Muscle of leg (tissue), 11 donors: ENCODE results near the gene ZSCAN26. TPM values are rescaled to one million over a fixed set of nuclear protein-coding genes. Genes with fewer than 3 reads are reported as not detected.

Experiments
- DNase-seq: peaks from one replicate; pipeline ENCODE4 v3.0.0; 2013
- H3K27ac ChIP-seq: one replicate; pipeline ENCODE4 v1.5.1; 2013; ENCODE audit warnings: mild to moderate bottlenecking, low read length, control low read depth
- H3K27me3 ChIP-seq: one replicate; pipeline ENCODE4 v1.6.1; 2013; ENCODE audit warnings: low read length; ENCODE audit not compliant: control insufficient read depth, insufficient read depth
- H3K36me3 ChIP-seq: one replicate; pipeline ENCODE4 v1.6.1; 2013; ENCODE audit warnings: low read length; ENCODE audit not compliant: control insufficient read depth, insufficient read depth
- H3K4me1 ChIP-seq: one replicate; pipeline ENCODE4 v1.6.1; 2013; ENCODE audit warnings: low read length; ENCODE audit not compliant: control insufficient read depth, insufficient read depth
- H3K4me3 ChIP-seq: one replicate; pipeline ENCODE4 v1.5.1; 2013; ENCODE audit warnings: low read length, control low read depth
- H3K9me3 ChIP-seq: replicated peaks from 2 replicates; pipeline ENCODE4 v1.6.1; 2013; ENCODE audit warnings: low read depth, low read length; ENCODE audit not compliant: control insufficient read depth
- WGBS: methylation state at CpG from one replicate; pipeline ENCODE4 v1.1.5; 2013; ENCODE audit warnings: missing lambda C conversion rate; ENCODE audit not compliant: insufficient coverage; 5-methylcytosine and 5-hydroxymethylcytosine counted together
- polyA plus RNA-seq, 8 donors: library from polyadenylated mRNA; unstranded; fragments of 120-200 nt; gene quantifications; one replicate each; pipeline versions ENCODE4 v1.2.1 to v1.2.3, GENCODE V29; 2013; ENCODE audit warnings: inconsistent platforms in 1 of 8, low replicate concordance in 1 of 8; ENCODE audit not compliant: insufficient read length in 8 of 8, insufficient read depth in 1 of 8
- total RNA-seq: library from RNA; stranded (reverse); fragments of 120-200 nt; gene quantifications from one replicate; pipeline ENCODE4 v1.2.4, GENCODE V29; 2013

Gene ZSCAN26
- total and polyA plus RNA-seq, 9 donors: 15.4 to 24.6 (median 19.6) TPM

DNA sequence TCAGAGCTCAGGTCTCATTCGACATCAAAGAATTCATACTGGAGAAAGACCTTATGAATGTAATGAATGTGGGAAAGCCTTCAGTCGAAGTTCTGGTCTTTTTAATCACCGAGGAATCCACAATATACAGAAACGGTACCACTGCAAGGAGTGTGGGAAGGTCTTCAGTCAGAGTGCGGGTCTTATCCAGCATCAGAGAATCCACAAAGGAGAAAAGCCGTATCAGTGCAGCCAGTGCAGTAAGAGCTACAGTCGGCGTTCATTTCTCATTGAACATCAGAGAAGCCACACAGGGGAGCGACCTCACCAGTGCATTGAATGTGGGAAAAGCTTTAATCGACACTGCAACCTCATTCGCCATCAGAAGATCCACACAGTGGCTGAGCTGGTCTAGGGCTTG is 34.2 kb upstream of the ZSCAN26 start:
- no peaks in the 10 kb centered on the region for H3K9me3 ChIP-seq
- peaks cover 54% of the 10 kb centered on the region for H3K36me3 ChIP-seq
- 98% methylated on average over 6 of the region's 11 CpGs for WGBS

DNA sequence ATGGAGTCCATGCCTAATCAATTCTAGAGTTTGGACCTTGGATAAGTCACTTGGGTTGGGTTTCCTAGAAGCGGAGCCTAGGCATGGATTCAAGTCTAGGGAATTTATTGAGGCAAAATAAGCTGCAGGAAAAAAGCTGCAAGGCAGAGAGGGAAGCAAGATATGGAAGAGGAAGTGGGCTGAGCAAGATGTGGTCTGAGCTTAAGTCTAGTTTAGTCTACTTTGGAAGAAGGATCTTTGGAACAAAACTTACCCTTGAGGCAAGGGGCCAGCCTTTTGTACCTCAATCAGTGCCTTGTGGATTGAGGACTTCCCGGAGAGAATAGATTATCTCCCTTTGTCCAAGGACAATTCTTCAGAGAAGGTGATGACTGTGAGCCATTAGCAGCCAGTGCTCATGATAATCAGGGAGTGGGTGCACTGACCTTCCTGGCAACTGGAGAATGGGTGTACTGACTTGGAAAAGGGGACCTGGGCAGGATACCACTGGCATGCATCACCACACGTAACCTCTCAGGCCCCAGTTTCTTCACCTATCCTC is 31.0 kb upstream of the ZSCAN26 start:
- Histone ChIP-seq H3K4me1 (no peaks in the 10 kb centered on the region), H3K9me3 (no peaks in the 10 kb centered on the region), H3K27me3 (no peaks in the 10 kb centered on the region), H3K4me3 (no peak overlapping the region), H3K36me3 (peaks cover 32% of the 10 kb centered on the region), H3K27ac (no peak overlapping the region)
- 88% methylated on average over 1 of the region's 3 CpGs for WGBS
- DNase-seq: peak; percentile 15

More for the DNA sequence above, 34.2 kb upstream of the ZSCAN26 start:
- H3K4me3 ChIP-seq: no peak overlapping the region
- H3K27ac ChIP-seq: no peak overlapping the region
- no peaks in the 10 kb centered on the region for H3K27me3 ChIP-seq
- no peak for DNase-seq
- no peaks in the 10 kb centered on the region for H3K4me1 ChIP-seq

DNA sequence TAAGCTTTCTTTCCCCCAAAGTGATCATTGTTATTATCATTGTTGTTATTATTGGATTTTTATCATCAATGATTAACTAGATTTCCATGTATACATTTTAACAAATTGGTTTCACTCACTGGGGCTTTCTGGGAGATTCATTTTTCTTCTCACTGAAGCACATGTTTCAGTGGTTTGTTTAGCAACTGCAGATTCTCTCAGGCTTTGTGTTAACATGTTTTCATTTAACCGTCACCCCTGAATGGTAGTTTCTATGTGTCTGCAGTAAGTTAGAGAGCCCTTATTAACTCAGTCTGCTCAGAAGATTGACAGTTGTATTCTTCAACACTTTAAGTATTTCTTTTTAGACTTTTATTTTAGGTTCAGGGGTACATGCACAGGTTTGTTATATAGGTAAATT is 27.3 kb upstream of the ZSCAN26 start:
- DNase-seq: no peak
- Histone ChIP-seq H3K27ac (no peak overlapping the region), H3K4me1 (no peaks in the 10 kb centered on the region), H3K36me3 (peaks cover 11% of the 10 kb centered on the region), H3K27me3 (no peaks in the 10 kb centered on the region), H3K9me3 (no peaks in the 10 kb centered on the region), H3K4me3 (no peak overlapping the region)
- no CpG with 5 or more reads among the region's 1 CpG for WGBS

DNA sequence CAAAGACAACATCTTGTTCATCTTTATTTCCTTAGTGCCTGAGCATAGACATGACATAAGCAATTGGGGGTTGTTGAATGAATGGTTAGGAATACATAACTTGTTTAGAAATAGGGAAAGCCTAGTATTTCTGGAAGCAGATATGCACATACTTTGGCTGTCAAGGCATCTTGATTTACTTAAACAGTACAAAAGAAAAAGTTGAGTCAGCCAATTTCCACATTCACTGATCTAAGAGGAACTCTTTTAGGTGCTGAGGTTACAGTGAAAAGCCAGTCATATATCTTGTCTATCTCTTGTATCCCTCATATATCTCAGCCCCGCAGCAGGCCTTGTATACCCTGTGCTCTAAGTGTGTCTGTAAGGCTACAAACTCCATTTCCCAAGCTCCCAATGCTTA is 26.5 kb upstream of the ZSCAN26 start:
- no peaks in the 10 kb centered on the region for H3K27me3 ChIP-seq
- no peaks in the 10 kb centered on the region for H3K9me3 ChIP-seq
- no peaks in the 10 kb centered on the region for H3K4me1 ChIP-seq
- WGBS: no CpG with 5 or more reads among the region's 1 CpG
- no peak overlapping the region for H3K27ac ChIP-seq
- no peak overlapping the region for H3K4me3 ChIP-seq
- H3K36me3 ChIP-seq: peaks cover 19% of the 10 kb centered on the region
- DNase-seq: no peak

DNA sequence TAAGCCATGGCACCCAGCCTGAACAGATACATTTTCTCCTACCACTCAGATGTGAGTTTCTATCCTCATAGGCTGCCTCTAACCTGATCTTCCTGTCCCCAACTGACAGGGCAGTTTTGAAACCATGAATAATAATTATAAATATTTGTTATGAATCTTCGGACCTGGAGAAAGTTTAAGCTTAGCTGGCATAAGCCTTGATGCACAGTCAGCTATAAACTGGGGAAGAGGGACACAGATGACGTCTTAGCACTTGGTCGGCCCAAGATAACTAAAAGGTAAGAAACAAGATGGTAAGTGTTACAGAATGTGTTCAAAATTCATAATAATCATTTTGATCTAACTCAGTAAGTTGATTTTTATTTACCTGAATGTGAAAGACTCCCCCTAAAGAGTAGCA is 23.0 kb upstream of the ZSCAN26 start:
- peaks cover 39% of the 10 kb centered on the region for H3K36me3 ChIP-seq
- WGBS: no CpG with 5 or more reads among the region's 3 CpGs
- no peak overlapping the region for H3K4me3 ChIP-seq
- no peaks in the 10 kb centered on the region for H3K27me3 ChIP-seq
- H3K27ac ChIP-seq: no peak overlapping the region
- no peaks in the 10 kb centered on the region for H3K4me1 ChIP-seq
- no peaks in the 10 kb centered on the region for H3K9me3 ChIP-seq
- DNase-seq: no peak

DNA sequence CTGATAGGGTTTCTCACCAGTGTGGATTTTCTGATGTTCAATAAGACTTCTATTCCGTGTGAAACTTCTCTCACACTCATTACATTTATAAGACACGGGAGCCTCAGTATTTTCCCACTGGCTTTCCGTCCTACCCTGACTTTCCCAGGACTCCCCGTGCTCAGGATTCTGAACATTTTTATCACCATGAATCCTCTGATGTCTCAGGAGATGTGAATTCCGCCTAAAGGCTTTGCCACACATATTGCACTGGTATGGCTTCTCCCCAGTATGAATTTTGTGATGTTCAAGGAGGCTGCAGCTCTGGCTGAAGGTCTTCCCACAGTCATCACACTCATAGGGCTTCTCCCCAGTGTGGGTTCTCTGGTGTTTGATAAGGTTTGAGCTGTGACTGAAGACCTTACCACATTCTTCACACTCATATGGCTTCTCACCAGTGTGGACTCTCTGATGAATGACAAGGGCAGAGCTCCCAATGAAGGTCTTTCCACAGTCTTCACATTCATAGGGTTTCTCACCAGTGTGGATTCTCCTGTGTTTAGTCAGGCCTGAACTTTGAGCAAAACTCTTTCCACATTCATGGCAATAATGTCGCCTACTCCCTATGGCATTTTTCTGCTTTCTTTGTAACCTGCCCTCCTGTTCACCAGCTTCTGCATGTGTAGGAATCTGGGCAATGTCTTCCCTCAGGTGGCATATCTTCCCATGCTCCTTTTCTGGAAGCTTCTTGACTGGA is 21.6 kb upstream of the ZSCAN26 start:
- peaks cover 41% of the 10 kb centered on the region for H3K36me3 ChIP-seq
- no peak overlapping the region for H3K4me3 ChIP-seq
- DNase-seq: no peak
- 90% methylated on average over 4 of the region's 6 CpGs for whole genome bisulfite sequencing
- H3K27ac ChIP-seq: no peak overlapping the region
- no peaks in the 10 kb centered on the region for H3K9me3 ChIP-seq
- no peaks in the 10 kb centered on the region for H3K27me3 ChIP-seq
- H3K4me1 ChIP-seq: no peaks in the 10 kb centered on the region

DNA sequence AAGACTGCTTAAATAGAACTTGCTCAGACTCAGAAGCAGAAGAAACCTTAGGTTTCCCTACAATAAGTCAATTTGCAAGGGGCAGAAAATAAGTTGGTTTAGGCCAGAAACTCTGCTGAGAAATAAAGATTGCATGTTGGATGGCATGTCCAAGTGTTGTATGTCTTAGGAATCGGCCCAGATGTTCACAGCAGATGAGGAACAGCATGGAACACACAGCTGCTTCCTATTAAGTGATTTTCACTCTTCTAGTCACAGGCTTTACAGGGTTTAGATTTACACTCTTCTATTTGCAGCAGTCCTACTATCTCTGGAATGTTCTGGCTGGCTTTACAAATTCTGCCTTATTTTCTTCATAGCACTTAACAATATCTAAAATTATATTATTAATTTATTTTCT is 18.0 kb upstream of the ZSCAN26 start:
- WGBS: no CpG with 5 or more reads among the region's 1 CpG
- Histone ChIP-seq H3K4me3 (no peak overlapping the region), H3K27ac (no peak overlapping the region), H3K36me3 (peaks cover 39% of the 10 kb centered on the region), H3K4me1 (peaks cover 11% of the 10 kb centered on the region), H3K27me3 (peaks cover 1% of the 10 kb centered on the region), H3K9me3 (no peaks in the 10 kb centered on the region)
- no peak for DNase-seq

DNA sequence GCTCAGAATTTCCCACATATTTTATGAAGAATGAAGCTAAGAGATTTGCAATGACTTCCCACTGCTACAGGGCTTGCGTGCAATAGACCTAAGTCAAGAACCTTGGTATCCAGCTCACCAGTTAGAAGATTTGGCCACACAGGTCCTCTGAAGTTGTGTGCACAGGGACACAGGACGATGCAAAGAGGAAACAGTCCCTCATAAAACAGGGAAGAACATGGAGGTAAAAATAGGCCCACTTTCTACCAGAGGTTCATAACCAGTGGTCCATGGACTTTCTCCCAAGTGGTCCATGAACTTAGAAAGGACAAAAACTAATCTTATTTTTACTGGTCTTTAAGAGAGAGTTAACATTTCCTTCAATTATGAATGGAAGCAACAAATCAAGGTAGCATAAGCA is 16.2 kb upstream of the ZSCAN26 start:
- Histone ChIP-seq H3K4me1 (peaks cover 11% of the 10 kb centered on the region), H3K4me3 (no peak overlapping the region), H3K9me3 (no peaks in the 10 kb centered on the region), H3K36me3 (peaks cover 25% of the 10 kb centered on the region), H3K27ac (no peak overlapping the region), H3K27me3 (peaks cover 3% of the 10 kb centered on the region)
- no CpG with 5 or more reads among the region's 2 CpGs for WGBS
- no peak for DNase-seq

DNA sequence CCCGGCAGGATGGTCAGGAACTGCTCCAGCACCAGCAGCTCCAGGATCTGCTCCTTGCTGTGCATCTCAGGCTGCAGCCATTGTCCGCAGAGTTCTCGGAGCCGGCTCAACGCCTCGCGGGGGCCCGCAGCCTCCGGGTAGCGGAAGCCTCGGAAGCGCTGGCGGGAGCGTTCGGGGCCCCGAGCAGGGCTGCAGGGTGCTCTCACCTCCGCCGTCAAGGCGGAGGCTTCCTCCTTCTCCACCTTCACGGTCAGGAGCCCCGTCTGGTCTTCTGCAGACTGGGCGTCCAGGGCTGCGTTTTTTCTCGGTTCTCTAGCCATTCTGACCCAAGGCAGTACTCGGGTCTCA is 15.3 kb upstream of the ZSCAN26 start:
- Histone ChIP-seq H3K4me3 (peak overlapping the region; percentile 86), H3K9me3 (no peaks in the 10 kb centered on the region), H3K36me3 (peaks cover 16% of the 10 kb centered on the region), H3K27ac (peak overlapping the region; percentile 6), H3K27me3 (peaks cover 3% of the 10 kb centered on the region), H3K4me1 (peaks cover 11% of the 10 kb centered on the region)
- no peak for DNase-seq
- 0% methylated on average over 24 of the region's 25 CpGs for WGBS

DNA sequence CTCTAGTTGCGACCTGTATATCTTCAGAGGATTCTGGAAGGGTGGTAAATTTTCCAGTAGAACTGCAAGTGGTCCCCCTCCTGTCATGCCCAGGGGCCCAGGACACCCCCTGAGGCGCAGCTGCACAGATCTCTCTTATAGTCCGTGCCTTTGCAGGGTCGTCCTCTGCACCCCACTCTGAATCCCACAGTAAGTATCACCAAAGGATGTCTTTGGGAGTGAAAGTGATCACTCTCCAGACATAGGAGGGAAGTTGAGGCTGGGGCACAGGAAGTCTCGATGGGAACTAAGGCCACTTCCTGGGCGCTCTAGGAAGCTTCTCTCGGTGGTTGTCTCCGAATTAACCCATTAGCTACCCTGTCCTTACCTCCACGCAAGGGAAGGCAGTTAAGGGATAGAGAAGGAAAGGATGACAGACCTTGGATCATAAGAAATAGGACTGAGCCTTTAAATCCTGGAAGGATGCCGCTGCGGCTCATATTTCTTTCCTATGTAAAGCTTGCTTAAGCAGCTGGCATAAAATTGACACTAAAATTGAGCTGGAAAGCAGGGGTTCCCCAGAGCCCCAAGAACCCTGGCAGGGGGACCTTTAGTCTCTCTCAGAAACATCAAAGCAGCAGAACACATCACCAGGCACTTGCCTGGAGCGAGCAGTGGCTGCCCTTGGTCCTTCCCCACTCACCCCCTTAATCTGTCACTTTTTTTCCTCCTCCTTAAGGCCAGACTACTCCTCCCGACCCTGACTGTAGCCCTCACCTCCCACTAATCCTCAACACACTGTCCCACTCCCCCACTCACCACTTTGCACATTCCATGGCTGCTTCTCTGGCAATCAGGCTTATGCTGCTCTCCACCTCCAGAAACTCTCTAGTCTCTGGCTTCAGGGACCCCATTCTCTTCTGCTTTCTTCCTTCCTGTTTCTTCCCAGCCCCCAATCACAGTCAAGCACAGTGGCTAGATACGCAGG is 14.7 kb upstream of the ZSCAN26 start, which contains the start of gene ZKSCAN4:
ZKSCAN4 (minus strand) TSS at position 261 of the 967 bp plus-strand sequence. CDS start 289 bp downstream, outside the sequence.
- H3K9me3 ChIP-seq: no peaks in the 10 kb centered on the region
- DNase-seq: peak; percentile 96
- WGBS: 5% methylated on average over 5 of the region's 14 CpGs
- H3K27ac ChIP-seq: peak within 1 kb of the TSS; percentile 6
- peaks cover 13% of the 10 kb centered on the region for H3K36me3 ChIP-seq
- H3K4me1 ChIP-seq: peaks cover 11% of the 10 kb centered on the region
- H3K27me3 ChIP-seq: peaks cover 3% of the 10 kb centered on the region
- peak within 1 kb of the TSS; percentile 86 for H3K4me3 ChIP-seq
